ENCODE results near the gene CDK2AP2.

- TF ChIP-seq SP1 (IDR thresholded peaks at IDR 0.05) = no peak
- TF ChIP-seq ZNF384 (IDR thresholded peaks at IDR 0.05) = no peak
- no peak for TF ChIP-seq NFRKB (IDR thresholded peaks at IDR 0.05)
- TF ChIP-seq LEF1 (IDR thresholded peaks at IDR 0.05; ENCODE audit: borderline replicate concordance) = no peak
- no peak for TF ChIP-seq SUZ12 (IDR thresholded peaks at IDR 0.05)
- TF ChIP-seq ELF4 (IDR thresholded peaks at IDR 0.05) = no peak
- no peak for TF ChIP-seq FOXM1 (IDR thresholded peaks at IDR 0.05; ENCODE audit: borderline replicate concordance)
- TF ChIP-seq FOXA1 (IDR thresholded peaks at IDR 0.05) = no peak
- TF ChIP-seq BHLHE40 (IDR thresholded peaks at IDR 0.05; ENCODE audit: borderline replicate concordance) = no peak
- TF ChIP-seq TARDBP (IDR thresholded peaks at IDR 0.05) = no peak
- TF ChIP-seq L3MBTL2 (conservative IDR thresholded peaks at IDR 0.05) = no peak
- no peak for TF ChIP-seq ARNT (IDR thresholded peaks at IDR 0.05)
- no peak for TF ChIP-seq FOXK2 (IDR thresholded peaks at IDR 0.05)
Observed at GRCh38 chr11:67499808-67500483, 8.0 kb downstream of the CDK2AP2 start.

All from HEK293T (cell line).